Measurements from ENCODE around the gene FXYD2.

DNA sequence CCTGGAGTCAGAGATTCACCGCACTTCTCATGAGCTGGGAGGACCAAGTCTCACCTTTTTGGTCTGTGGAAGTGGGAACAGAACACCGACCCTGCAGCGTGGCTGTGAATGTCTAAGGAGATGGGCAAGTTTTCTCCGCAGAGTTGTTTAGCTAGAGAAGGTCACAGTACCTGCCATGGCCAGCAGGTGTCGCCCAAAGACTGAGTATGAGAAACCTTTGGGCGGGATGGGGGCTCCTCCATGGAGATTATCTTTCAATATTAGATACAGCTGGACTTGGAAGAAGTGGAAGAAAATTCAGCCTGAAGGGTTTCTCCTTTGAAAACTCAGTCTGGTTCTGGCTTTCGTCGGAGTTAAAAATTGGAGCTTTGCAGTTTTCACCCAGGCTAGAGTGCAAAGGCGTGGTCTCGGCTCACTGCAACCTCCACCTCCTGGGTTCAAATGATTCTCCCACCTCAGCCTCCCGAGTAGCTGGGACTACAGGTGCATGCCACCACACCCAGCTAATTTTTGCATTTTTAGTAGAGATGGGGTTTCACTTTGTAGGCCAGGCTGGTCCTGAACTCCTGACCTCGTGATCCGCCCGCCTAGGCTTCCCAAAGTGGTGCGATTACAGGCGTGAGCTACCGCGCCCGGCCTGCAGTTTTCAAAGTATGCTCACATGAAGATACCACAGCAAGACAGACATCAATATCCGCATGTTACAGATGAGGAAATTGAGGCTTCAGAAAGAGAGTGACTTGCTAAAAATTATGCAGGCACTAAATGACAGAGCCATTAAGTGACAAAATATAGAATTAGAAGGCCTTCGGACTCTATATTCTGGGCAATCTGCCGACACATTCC is 16.8 kb downstream of the FXYD2 start:
- no peak for TF ChIP-seq PHF8 (conservative IDR thresholded peaks at IDR 0.05; ENCODE audit: low read depth, low read length)
- TF ChIP-seq RFX5 (IDR thresholded peaks at IDR 0.05; ENCODE audit: borderline replicate concordance, low read depth, low read length): no peak
